ENCODE data around the gene UTY.

Gene UTY

GRCh38 chrY:13479828-13480227 is at the start of gene UTY:
Gene UTY (minus strand): TSS chrY:13480033. CDS start chrY:13479665, 368 bp downstream.
- H3K27ac ChIP-seq = no peak within 1 kb of the TSS
- no peak within 1 kb of the TSS for H3K4me3 ChIP-seq
- no peak for DNase-seq (ENCODE audit: low spot score)
- TF ChIP-seq CTCF (IDR thresholded peaks at IDR 0.05) = no peak

GRCh38 chrY:13520474-13520873 is 40.6 kb upstream of the UTY start:
- no peak for DNase-seq (ENCODE audit: low spot score)
- TF ChIP-seq CTCF (IDR thresholded peaks at IDR 0.05) = no peak
- no peak overlapping the region for H3K4me3 ChIP-seq
- H3K27ac ChIP-seq = no peak overlapping the region

GRCh38 chrY:13501215-13501614 is 21.4 kb upstream of the UTY start:
- Histone ChIP-seq H3K27ac (no peak overlapping the region), H3K4me3 (no peak overlapping the region)
- TF ChIP-seq CTCF (IDR thresholded peaks at IDR 0.05) = no peak
- no peak for DNase-seq (ENCODE audit: low spot score)

GRCh38 chrY:13493737-13494136 is 13.9 kb upstream of the UTY start:
- no peak overlapping the region for H3K4me3 ChIP-seq
- TF ChIP-seq CTCF (IDR thresholded peaks at IDR 0.05) = no peak
- no peak overlapping the region for H3K27ac ChIP-seq
- DNase-seq (ENCODE audit: low spot score) = no peak

GRCh38 chrY:13492408-13492807 is 12.6 kb upstream of the UTY start:
- DNase-seq (ENCODE audit: low spot score) = no peak

GRCh38 chrY:13488738-13489137 is 8.9 kb upstream of the UTY start:
- DNase-seq (ENCODE audit: low spot score) = no peak
- Histone ChIP-seq H3K4me3 (no peak overlapping the region), H3K27ac (no peak overlapping the region)
- TF ChIP-seq CTCF (IDR thresholded peaks at IDR 0.05) = no peak

More at GRCh38 chrY:13492408-13492807, 12.6 kb upstream of the UTY start:
- no peak for TF ChIP-seq CTCF (IDR thresholded peaks at IDR 0.05)
- no peak overlapping the region for H3K27ac ChIP-seq
- H3K4me3 ChIP-seq = no peak overlapping the region

GRCh38 chrY:13479121-13479711 is 617 bp downstream of the UTY start:
- TF ChIP-seq CTCF (IDR thresholded peaks at IDR 0.05) = no peak
- Histone ChIP-seq H3K4me3 (no peak overlapping the region), H3K27ac (no peak overlapping the region)
- no peak for DNase-seq (ENCODE audit: low spot score)

All from coronary artery (tissue), 2 donors.